ENCODE results near the gene AFF3.

AFF3 gene

DNA sequence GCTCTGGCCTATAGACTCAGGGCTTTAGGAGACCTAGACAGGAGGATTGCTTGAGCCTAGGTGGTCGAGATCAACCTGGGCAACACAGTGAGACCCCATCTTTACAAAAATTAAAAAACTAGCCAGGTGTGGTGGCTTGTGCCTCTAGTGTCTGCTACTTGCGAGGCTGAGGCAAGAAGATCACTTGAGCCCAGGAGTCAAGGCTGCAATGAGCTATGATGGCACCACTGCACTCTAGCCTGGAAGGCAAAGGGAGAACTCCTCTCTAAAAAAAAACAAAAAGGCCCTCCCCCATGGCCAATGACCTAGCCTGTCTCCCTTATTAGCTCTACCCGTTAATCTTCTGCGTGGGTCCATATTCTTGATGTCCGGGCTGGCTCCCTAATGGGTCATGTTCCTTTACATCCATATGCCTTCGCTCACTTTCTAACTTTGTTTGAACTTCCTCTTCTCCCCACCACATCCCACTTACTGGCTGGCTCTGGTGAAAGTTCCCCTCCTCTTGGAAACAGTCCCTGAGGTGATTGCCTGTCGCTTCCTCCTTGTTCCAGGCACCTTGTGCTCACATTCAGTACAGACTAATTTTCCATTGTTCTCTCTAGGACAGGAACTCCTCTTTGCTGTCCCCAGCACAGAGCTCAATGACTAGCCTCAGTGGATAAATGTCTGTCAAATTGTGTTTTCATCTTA, 103.0 kb downstream of the AFF3 start:
- H3K4me2 ChIP-seq (ENCODE audit: low read length): no peak overlapping the region
- no peaks in the 10 kb centered on the region for H3F3A ChIP-seq (ENCODE audit: insufficient read depth, low read length)
- no peaks in the 10 kb centered on the region for H3K4me1 ChIP-seq (ENCODE audit: insufficient read depth, low read length, severe bottlenecking)
- H4K20me1 ChIP-seq (ENCODE audit: insufficient read depth, low read length): no peaks in the 10 kb centered on the region
- H3K36me3 ChIP-seq (ENCODE audit: insufficient read depth, low read length): peaks cover 73% of the 10 kb centered on the region
- no peak overlapping the region for H3K9ac ChIP-seq (ENCODE audit: low read length)
- H3K27me3 ChIP-seq (ENCODE audit: insufficient read depth, low read length): no peaks in the 10 kb centered on the region
- H3K27ac ChIP-seq (ENCODE audit: low read depth, low read length, poor library complexity, severe bottlenecking): no peak overlapping the region
- no peaks in the 10 kb centered on the region for H3K9me3 ChIP-seq (ENCODE audit: low read length)
- H3K79me2 ChIP-seq (ENCODE audit: insufficient read depth, low read length): peaks cover 46% of the 10 kb centered on the region
- H3K9me2 ChIP-seq (ENCODE audit: low read depth, low read length): no peaks in the 10 kb centered on the region
- no peak overlapping the region for H3K4me3 ChIP-seq (ENCODE audit: low read depth, low read length, poor library complexity, severe bottlenecking)
- TF ChIP-seq, protein P1, sequence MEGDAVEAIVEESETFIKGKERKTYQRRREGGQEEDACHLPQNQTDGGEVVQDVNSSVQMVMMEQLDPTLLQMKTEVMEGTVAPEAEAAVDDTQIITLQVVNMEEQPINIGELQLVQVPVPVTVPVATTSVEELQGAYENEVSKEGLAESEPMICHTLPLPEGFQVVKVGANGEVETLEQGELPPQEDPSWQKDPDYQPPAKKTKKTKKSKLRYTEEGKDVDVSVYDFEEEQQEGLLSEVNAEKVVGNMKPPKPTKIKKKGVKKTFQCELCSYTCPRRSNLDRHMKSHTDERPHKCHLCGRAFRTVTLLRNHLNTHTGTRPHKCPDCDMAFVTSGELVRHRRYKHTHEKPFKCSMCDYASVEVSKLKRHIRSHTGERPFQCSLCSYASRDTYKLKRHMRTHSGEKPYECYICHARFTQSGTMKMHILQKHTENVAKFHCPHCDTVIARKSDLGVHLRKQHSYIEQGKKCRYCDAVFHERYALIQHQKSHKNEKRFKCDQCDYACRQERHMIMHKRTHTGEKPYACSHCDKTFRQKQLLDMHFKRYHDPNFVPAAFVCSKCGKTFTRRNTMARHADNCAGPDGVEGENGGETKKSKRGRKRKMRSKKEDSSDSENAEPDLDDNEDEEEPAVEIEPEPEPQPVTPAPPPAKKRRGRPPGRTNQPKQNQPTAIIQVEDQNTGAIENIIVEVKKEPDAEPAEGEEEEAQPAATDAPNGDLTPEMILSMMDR (IDR thresholded peaks at IDR 0.05; ENCODE audit: low read length): no peak
- no peak for TF ChIP-seq EZH2 (IDR thresholded peaks at IDR 0.05; ENCODE audit: borderline replicate concordance, low read length)
- H2AFZ ChIP-seq (ENCODE audit: low read length): no peak overlapping the region

DNA sequence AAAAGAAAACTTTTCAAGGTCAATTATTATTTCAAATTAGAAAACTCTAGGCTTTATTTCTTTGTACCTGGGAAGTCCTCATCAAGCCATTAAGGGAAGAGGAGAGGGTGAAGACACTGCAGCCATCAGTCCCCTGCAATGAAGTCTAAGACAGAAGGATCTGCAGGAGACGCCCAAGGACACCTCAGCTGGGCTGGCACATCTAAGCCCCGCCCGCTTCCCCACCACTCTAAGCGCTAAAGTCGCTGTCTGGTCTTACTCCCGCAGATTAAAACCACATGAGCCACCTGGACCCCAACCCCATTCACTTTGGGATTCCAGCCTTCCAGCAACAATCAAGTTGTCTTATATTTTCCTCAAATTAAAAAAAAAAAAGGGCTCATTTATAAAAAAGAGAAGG, 104.4 kb downstream of the AFF3 start:
- no peaks in the 10 kb centered on the region for H3K9me2 ChIP-seq (ENCODE audit: low read depth, low read length)
- H4K20me1 ChIP-seq (ENCODE audit: insufficient read depth, low read length): no peaks in the 10 kb centered on the region
- H3K36me3 ChIP-seq (ENCODE audit: insufficient read depth, low read length): peaks cover 59% of the 10 kb centered on the region
- no peak overlapping the region for H3K4me2 ChIP-seq (ENCODE audit: low read length)
- H3F3A ChIP-seq (ENCODE audit: insufficient read depth, low read length): no peaks in the 10 kb centered on the region
- no peak overlapping the region for H3K9ac ChIP-seq (ENCODE audit: low read length)
- H3K4me1 ChIP-seq (ENCODE audit: insufficient read depth, low read length, severe bottlenecking): no peaks in the 10 kb centered on the region
- no peak for TF ChIP-seq EZH2 (IDR thresholded peaks at IDR 0.05; ENCODE audit: borderline replicate concordance, low read length)
- TF ChIP-seq, protein P1 (IDR thresholded peaks at IDR 0.05; ENCODE audit: low read length): no peak
- H3K27me3 ChIP-seq (ENCODE audit: insufficient read depth, low read length): no peaks in the 10 kb centered on the region
- no peak overlapping the region for H3K27ac ChIP-seq (ENCODE audit: low read depth, low read length, poor library complexity, severe bottlenecking)
- H3K79me2 ChIP-seq (ENCODE audit: insufficient read depth, low read length): peaks cover 57% of the 10 kb centered on the region
- H2AFZ ChIP-seq (ENCODE audit: low read length): no peak overlapping the region
- H3K4me3 ChIP-seq (ENCODE audit: low read depth, low read length, poor library complexity, severe bottlenecking): no peak overlapping the region
- H3K9me3 ChIP-seq (ENCODE audit: low read length): no peaks in the 10 kb centered on the region

DNA sequence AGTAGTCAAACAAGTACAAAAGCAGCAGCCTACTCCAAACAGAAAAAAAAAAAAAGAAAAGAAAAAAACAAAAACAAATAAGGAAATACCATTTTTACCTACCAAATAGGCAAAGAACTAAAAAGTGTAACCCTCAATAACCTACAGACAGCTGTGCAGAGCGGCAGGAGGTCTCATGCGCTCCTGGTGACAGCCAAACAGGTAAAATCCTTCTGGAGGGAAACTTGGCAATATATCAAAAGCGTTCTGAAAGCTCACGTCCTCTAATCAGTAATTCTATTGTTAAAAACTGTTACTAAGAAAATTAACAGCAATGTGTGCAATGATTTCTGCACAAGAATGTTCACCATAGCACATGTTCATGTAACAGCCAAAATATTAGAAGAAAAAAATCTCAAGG, 105.6 kb downstream of the AFF3 start:
- Histone ChIP-seq H3K9ac (ENCODE audit: low read length) (no peak overlapping the region), H3K27me3 (ENCODE audit: insufficient read depth, low read length) (no peaks in the 10 kb centered on the region), H3K27ac (ENCODE audit: low read depth, low read length, poor library complexity, severe bottlenecking) (no peak overlapping the region), H3K9me3 (ENCODE audit: low read length) (no peaks in the 10 kb centered on the region), H3K4me1 (ENCODE audit: insufficient read depth, low read length, severe bottlenecking) (no peaks in the 10 kb centered on the region), H3K79me2 (ENCODE audit: insufficient read depth, low read length) (peaks cover 50% of the 10 kb centered on the region), H3F3A (ENCODE audit: insufficient read depth, low read length) (no peaks in the 10 kb centered on the region), H3K4me3 (ENCODE audit: low read depth, low read length, poor library complexity, severe bottlenecking) (no peak overlapping the region), H3K36me3 (ENCODE audit: insufficient read depth, low read length) (peaks cover 53% of the 10 kb centered on the region), H2AFZ (ENCODE audit: low read length) (no peak overlapping the region), H3K4me2 (ENCODE audit: low read length) (no peak overlapping the region), H4K20me1 (ENCODE audit: insufficient read depth, low read length) (no peaks in the 10 kb centered on the region), H3K9me2 (ENCODE audit: low read depth, low read length) (no peaks in the 10 kb centered on the region)
- TF ChIP-seq EZH2 (IDR thresholded peaks at IDR 0.05; ENCODE audit: borderline replicate concordance, low read length): no peak
- TF ChIP-seq, protein P1 (IDR thresholded peaks at IDR 0.05; ENCODE audit: low read length): no peak

Data from OCI-LY1 (cell line).